HepG2 (cell line): ENCODE measurements around the gene TMEM114. TPM values are rescaled to one million over a fixed set of nuclear protein-coding genes. Genes with fewer than 3 reads are reported as not detected.

ENCODE experiments used
- CAMTA2 ChIP-seq: sonication (generic); formaldehyde crosslinking; IDR thresholded peaks from 2 replicates; pipeline ENCODE4 v1.4.0; 2020; ENCODE audit warnings: mild to moderate bottlenecking, missing genetic modification reagents, borderline replicate concordance
- FOXK1 ChIP-seq: sonication (generic); formaldehyde crosslinking; IDR thresholded peaks from 2 replicates; pipeline ENCODE4 v1.4.0; 2020; ENCODE audit warnings: low read depth, missing genetic modification reagents, borderline replicate concordance
- HOXA3 ChIP-seq: sonication (generic); formaldehyde crosslinking; IDR thresholded peaks from 2 replicates; pipeline ENCODE4 v1.5.0; 2020; ENCODE audit warnings: missing genetic modification reagents
- IRX3 ChIP-seq: sonication (generic); formaldehyde crosslinking; IDR thresholded peaks from 2 replicates; pipeline ENCODE4 v1.8.1; 2023; ENCODE audit warnings: mild to moderate bottlenecking, low read depth, missing genetic modification reagents, borderline replicate concordance
- POLR2A ChIP-seq, 2 experiments: IDR thresholded peaks; 2 replicates each; pipeline ENCODE4 v1.6.1; 2011; ENCODE audit warnings: low read depth in 2 of 2, low read length in 2 of 2, mild to moderate bottlenecking in 1 of 2, moderate library complexity in 1 of 2; ENCODE audit not compliant: insufficient read depth in 1 of 2
- SALL1 ChIP-seq: sonication (generic); formaldehyde crosslinking; IDR thresholded peaks from 2 replicates; pipeline ENCODE4 v1.8.0; 2022; ENCODE audit warnings: mild to moderate bottlenecking, missing genetic modification reagents
- TMF1 ChIP-seq: sonication (generic); formaldehyde crosslinking; IDR thresholded peaks from 2 replicates; pipeline ENCODE4 v1.8.1; 2022; ENCODE audit warnings: low read depth, missing genetic modification reagents
- ZNF263 ChIP-seq: sonication (generic); formaldehyde crosslinking; IDR thresholded peaks from 2 replicates; pipeline ENCODE4 v1.4.0; 2020; ENCODE audit warnings: missing genetic modification reagents
- ZNF274 ChIP-seq: sonication (generic); formaldehyde crosslinking; IDR thresholded peaks from 2 replicates; pipeline ENCODE4 v1.5.1; 2020; ENCODE audit warnings: mild to moderate bottlenecking, missing genetic modification reagents
- ZNF703 ChIP-seq: sonication (generic); formaldehyde crosslinking; IDR thresholded peaks from 2 replicates; pipeline ENCODE4 v1.5.1; 2020; ENCODE audit warnings: missing genetic modification reagents, mild to moderate bottlenecking, moderate library complexity, borderline replicate concordance
- ZNF768 ChIP-seq: sonication (generic); formaldehyde crosslinking; IDR thresholded peaks from 2 replicates; pipeline ENCODE4 v1.4.0; 2020; ENCODE audit warnings: missing genetic modification reagents
- polyA plus RNA-seq, 8 experiments: library from polyadenylated mRNA; depleted of rRNA in 3 of 8; stranded (reverse) in 7 of 8; unstranded in 1 of 8; fragments of >200 nt; fragmentation: Illumina TruSeq in 4 of 8; extraction: Trizol in 4 of 8; gene quantifications; 2 replicates each; pipeline versions ENCODE4 v1.2.1 to v1.2.3, GENCODE V29; 2011 to 2016; ENCODE audit warnings: low read depth in 4 of 8, missing spikeins in 1 of 8, mixed read lengths in 1 of 8; ENCODE audit not compliant: insufficient read depth in 1 of 8
- total RNA-seq, 5 experiments: library from RNA; depleted of rRNA; stranded (reverse); fragments of >200 nt; fragmentation: Illumina TruSeq; extraction: Trizol; gene quantifications; 2 replicates each; pipeline ENCODE4 v1.2.3, GENCODE V29; 2016; ENCODE audit warnings: low read depth in 1 of 5
- TF ChIP-seq, protein P1 (sequence below): sonication (generic); formaldehyde crosslinking; IDR thresholded peaks from 2 replicates; pipeline ENCODE4 v1.5.0; 2020; ENCODE audit warnings: mild to moderate bottlenecking, missing genetic modification reagents, borderline replicate concordance
- TF ChIP-seq, protein P2 (sequence below): IDR thresholded peaks from 2 replicates; pipeline ENCODE4 v1.6.1; 2012; ENCODE audit warnings: low read depth, low read length, improper control_type of control experiment
- TF ChIP-seq, protein P3 (sequence below): sonication (generic); formaldehyde crosslinking; conservative IDR thresholded peaks from 2 replicates; pipeline ENCODE4 v1.5.0; 2020; ENCODE audit warnings: missing genetic modification reagents
- TF ChIP-seq, protein P4 (sequence below): sonication (generic); formaldehyde crosslinking; IDR thresholded peaks from 2 replicates; pipeline ENCODE4 v1.5.0; 2020; ENCODE audit warnings: missing genetic modification reagents, mild to moderate bottlenecking, borderline replicate concordance
- TF ChIP-seq, protein P5 (sequence below): sonication (generic); formaldehyde crosslinking; IDR thresholded peaks from 2 replicates; pipeline ENCODE4 v1.4.0; 2020; ENCODE audit warnings: missing genetic modification reagents, borderline replicate concordance

Gene TMEM114
- total and polyA plus RNA-seq, 2 of the 13 experiments (the other 11 are each of a cell fraction or from before 2014, with no cell fraction given): not detected

DNA sequence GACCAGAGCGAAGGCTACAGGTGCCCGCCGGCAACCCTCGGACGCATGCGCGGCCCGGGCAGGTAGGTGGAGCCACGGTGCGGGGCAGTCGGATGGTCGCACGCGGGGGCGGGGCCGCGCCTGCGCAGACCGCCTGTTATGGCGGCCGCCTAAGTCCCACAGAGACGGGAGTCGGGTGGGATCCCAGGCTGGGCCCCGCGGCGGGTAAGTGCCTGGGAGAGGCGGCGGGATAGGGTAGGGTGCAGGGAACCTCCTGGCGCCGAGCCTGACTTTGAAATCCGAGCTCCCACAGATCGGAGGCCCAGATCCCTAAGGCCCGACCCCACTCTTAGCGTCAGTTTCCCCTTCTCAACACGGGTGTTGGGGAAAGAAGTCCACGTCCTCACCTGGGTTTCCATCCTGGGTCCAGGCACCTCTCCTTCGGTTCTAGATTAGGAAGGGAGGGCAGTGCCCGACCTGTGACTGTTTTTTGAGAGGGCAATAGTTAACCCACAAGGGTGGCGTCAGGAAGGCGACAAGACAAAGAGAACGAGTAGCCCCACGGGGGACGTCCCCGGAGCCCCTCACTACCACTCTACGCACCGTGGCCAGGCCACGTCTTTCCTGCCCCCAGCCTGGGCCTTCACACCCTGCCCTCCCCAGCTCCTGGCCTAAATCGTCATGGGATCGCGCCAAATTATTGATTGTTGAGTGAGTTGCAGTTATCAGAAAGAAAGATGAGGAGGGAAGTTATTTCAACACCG is 31.4 kb upstream of the TMEM114 start, which contains the start of gene METTL22 (continued):
- peak; percentile 96 for TF ChIP-seq ZNF274 (CRISPR knock-in tag)
- TF ChIP-seq, protein P1, sequence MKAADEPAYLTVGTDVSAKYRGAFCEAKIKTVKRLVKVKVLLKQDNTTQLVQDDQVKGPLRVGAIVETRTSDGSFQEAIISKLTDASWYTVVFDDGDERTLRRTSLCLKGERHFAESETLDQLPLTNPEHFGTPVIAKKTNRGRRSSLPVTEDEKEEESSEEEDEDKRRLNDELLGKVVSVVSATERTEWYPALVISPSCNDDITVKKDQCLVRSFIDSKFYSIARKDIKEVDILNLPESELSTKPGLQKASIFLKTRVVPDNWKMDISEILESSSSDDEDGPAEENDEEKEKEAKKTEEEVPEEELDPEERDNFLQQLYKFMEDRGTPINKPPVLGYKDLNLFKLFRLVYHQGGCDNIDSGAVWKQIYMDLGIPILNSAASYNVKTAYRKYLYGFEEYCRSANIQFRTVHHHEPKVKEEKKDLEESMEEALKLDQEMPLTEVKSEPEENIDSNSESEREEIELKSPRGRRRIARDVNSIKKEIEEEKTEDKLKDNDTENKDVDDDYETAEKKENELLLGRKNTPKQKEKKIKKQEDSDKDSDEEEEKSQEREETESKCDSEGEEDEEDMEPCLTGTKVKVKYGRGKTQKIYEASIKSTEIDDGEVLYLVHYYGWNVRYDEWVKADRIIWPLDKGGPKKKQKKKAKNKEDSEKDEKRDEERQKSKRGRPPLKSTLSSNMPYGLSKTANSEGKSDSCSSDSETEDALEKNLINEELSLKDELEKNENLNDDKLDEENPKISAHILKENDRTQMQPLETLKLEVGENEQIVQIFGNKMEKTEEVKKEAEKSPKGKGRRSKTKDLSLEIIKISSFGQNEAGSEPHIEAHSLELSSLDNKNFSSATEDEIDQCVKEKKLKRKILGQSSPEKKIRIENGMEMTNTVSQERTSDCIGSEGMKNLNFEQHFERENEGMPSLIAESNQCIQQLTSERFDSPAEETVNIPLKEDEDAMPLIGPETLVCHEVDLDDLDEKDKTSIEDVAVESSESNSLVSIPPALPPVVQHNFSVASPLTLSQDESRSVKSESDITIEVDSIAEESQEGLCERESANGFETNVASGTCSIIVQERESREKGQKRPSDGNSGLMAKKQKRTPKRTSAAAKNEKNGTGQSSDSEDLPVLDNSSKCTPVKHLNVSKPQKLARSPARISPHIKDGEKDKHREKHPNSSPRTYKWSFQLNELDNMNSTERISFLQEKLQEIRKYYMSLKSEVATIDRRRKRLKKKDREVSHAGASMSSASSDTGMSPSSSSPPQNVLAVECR (CRISPR knock-in tag): peak; percentile 90; the same call in 1 of the 2 replicates
- TF ChIP-seq ZNF263 (CRISPR knock-in tag): peak; percentile 48; the same call in 1 of the 2 replicates
- TF ChIP-seq, protein P2, sequence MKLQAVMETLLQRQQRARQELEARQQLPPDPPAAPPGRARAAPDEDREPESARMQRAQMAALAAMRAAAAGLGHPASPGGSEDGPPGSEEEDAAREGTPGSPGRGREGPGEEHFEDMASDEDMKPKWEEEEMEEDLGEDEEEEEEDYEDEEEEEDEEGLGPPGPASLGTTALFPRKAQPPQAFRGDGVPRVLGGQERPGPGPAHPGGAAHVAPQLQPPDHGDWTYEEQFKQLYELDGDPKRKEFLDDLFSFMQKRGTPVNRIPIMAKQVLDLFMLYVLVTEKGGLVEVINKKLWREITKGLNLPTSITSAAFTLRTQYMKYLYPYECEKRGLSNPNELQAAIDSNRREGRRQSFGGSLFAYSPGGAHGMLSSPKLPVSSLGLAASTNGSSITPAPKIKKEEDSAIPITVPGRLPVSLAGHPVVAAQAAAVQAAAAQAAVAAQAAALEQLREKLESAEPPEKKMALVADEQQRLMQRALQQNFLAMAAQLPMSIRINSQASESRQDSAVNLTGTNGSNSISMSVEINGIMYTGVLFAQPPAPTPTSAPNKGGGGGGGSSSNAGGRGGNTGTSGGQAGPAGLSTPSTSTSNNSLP: no peak
- TF ChIP-seq ZNF703 (CRISPR knock-in tag): 0 out of 2 replicates have a peak, but pooled peaks have one; percentile 76
- peak; percentile 67; the same call in 1 of the 2 replicates for TF ChIP-seq IRX3
- peak; percentile 81 for TF ChIP-seq ZNF768 (CRISPR knock-in tag)
- TF ChIP-seq POLR2A (IDR thresholded peaks at IDR 0.05; ENCODE audit: insufficient read depth in 1 of 2, low read depth in 2 of 2, low read length in 2 of 2): peak; percentile 93
- TF ChIP-seq HOXA3 (CRISPR knock-in tag): peak; percentile 77
- TF ChIP-seq, protein P3, sequence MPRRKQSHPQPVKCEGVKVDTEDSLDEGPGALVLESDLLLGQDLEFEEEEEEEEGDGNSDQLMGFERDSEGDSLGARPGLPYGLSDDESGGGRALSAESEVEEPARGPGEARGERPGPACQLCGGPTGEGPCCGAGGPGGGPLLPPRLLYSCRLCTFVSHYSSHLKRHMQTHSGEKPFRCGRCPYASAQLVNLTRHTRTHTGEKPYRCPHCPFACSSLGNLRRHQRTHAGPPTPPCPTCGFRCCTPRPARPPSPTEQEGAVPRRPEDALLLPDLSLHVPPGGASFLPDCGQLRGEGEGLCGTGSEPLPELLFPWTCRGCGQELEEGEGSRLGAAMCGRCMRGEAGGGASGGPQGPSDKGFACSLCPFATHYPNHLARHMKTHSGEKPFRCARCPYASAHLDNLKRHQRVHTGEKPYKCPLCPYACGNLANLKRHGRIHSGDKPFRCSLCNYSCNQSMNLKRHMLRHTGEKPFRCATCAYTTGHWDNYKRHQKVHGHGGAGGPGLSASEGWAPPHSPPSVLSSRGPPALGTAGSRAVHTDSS (CRISPR knock-in tag): peak; percentile 97; the same call in 1 of the 2 replicates
- TF ChIP-seq, protein P4, sequence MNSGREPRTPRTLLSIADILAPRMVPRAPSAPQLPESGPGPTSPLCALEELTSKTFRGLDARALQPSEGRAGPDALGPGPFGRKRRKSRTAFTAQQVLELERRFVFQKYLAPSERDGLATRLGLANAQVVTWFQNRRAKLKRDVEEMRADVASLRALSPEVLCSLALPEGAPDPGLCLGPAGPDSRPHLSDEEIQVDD: peak; percentile 63; the same call in 1 of the 2 replicates
- TF ChIP-seq, protein P5, sequence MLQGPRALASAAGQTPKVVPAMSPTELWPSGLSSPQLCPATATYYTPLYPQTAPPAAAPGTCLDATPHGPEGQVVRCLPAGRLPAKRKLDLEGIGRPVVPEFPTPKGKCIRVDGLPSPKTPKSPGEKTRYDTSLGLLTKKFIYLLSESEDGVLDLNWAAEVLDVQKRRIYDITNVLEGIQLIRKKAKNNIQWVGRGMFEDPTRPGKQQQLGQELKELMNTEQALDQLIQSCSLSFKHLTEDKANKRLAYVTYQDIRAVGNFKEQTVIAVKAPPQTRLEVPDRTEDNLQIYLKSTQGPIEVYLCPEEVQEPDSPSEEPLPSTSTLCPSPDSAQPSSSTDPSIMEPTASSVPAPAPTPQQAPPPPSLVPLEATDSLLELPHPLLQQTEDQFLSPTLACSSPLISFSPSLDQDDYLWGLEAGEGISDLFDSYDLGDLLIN (CRISPR knock-in tag): no peak
- peak; percentile 75 for TF ChIP-seq SALL1
- TF ChIP-seq CAMTA2 (CRISPR knock-in tag): no peak; the same call in 1 of the 2 replicates
- peak; percentile 66; the same call in 1 of the 2 replicates for TF ChIP-seq FOXK1
- TF ChIP-seq TMF1 (CRISPR knock-in tag): peak; percentile 86; the same call in 1 of the 2 replicates
